ENCODE measurements around the gene MBTD1.
"Not testable (repeated sequence)": the region's sequence is repeated elsewhere in the genome, so short reads cannot be mapped to it uniquely, and the experiment has no call there.

The MBTD1 gene

GRCh38 chr17:51255673-51256072, 4.2 kb downstream of the MBTD1 start:
- DNase-seq (ENCODE audit: low read depth in 2 of 2): no peak

- DNase-seq (ENCODE audit: low read depth in 2 of 2): no peak
Measured at GRCh38 chr17:51251010-51251409, 8.8 kb downstream of the MBTD1 start.

GRCh38 chr17:51250314-51250840, 9.5 kb downstream of the MBTD1 start:
- DNase-seq (ENCODE audit: low read depth in 2 of 2): no peak

GRCh38 chr17:51245535-51245934, 14.3 kb downstream of the MBTD1 start:
- no peak for DNase-seq (ENCODE audit: low read depth in 2 of 2)

GRCh38 chr17:51244041-51244440, 15.8 kb downstream of the MBTD1 start:
- no peak for DNase-seq (ENCODE audit: low read depth in 2 of 2)

GRCh38 chr17:51240275-51240674, 19.6 kb downstream of the MBTD1 start:
- no peak for DNase-seq (ENCODE audit: low read depth in 2 of 2)

GRCh38 chr17:51238255-51238887, 21.5 kb downstream of the MBTD1 start:
- DNase-seq (ENCODE audit: low read depth in 2 of 2): no peak

GRCh38 chr17:51234162-51234561, 25.7 kb downstream of the MBTD1 start:
- no peak for DNase-seq (ENCODE audit: low read depth in 2 of 2)

- DNase-seq (ENCODE audit: low read depth in 2 of 2): no peak
Measured at GRCh38 chr17:51231999-51232398, 27.9 kb downstream of the MBTD1 start.

GRCh38 chr17:51230306-51230705, 29.5 kb downstream of the MBTD1 start:
- DNase-seq (ENCODE audit: low read depth in 2 of 2): no peak

GRCh38 chr17:51229889-51230288, 30.0 kb downstream of the MBTD1 start:
- no peak for DNase-seq (ENCODE audit: low read depth in 2 of 2)

GRCh38 chr17:51228161-51228560, 31.7 kb downstream of the MBTD1 start:
- peak; percentile 34 to 37 for DNase-seq (ENCODE audit: low read depth in 2 of 2)

- not testable (repeated sequence) for DNase-seq (ENCODE audit: low read depth in 2 of 2)
Measured at GRCh38 chr17:51225523-51225922, 34.3 kb downstream of the MBTD1 start.

- DNase-seq (ENCODE audit: low read depth in 2 of 2): no peak
Measured at GRCh38 chr17:51224402-51225262, 35.2 kb downstream of the MBTD1 start.

GRCh38 chr17:51221322-51221721, 38.5 kb downstream of the MBTD1 start:
- DNase-seq (ENCODE audit: low read depth in 2 of 2): no peak

GRCh38 chr17:51217946-51218345, 41.9 kb downstream of the MBTD1 start:
- no peak for DNase-seq (ENCODE audit: low read depth in 2 of 2)

GRCh38 chr17:51214920-51215319, 44.9 kb downstream of the MBTD1 start:
- DNase-seq (ENCODE audit: low read depth in 2 of 2): no peak

GRCh38 chr17:51203838-51204237, 56.0 kb downstream of the MBTD1 start:
- no peak for DNase-seq (ENCODE audit: low read depth in 2 of 2)

GRCh38 chr17:51200846-51201245, 59.0 kb downstream of the MBTD1 start:
- DNase-seq (ENCODE audit: low read depth in 2 of 2): no peak

GRCh38 chr17:51200295-51200694, 59.6 kb downstream of the MBTD1 start:
- no peak for DNase-seq (ENCODE audit: low read depth in 2 of 2)

- no peak for DNase-seq (ENCODE audit: low read depth in 2 of 2)
Measured at GRCh38 chr17:51197754-51198153, 62.1 kb downstream of the MBTD1 start.

GRCh38 chr17:51191895-51192294, 68.0 kb downstream of the MBTD1 start:
- no peak for DNase-seq (ENCODE audit: low read depth in 2 of 2)

GRCh38 chr17:51189628-51190027, 70.2 kb downstream of the MBTD1 start:
- DNase-seq (ENCODE audit: low read depth in 2 of 2): no peak

Measured in fibroblast of skin of left quadriceps (primary cell).